PC-3 (cell line): ENCODE measurements around the gene ADSS1. TPM values are rescaled to one million over a fixed set of nuclear protein-coding genes. Genes with fewer than 3 reads are reported as not detected.

Experiments
- ATAC-seq: fragments of 200-7000 bp; cut with Tn5 transposase; 2 replicates; pipeline ENCODE4 v1.9.1; 2020; ENCODE audit warnings: mild to moderate bottlenecking, moderate library complexity
- BruUV-seq: library from RNA; stranded (reverse); fragments of 400-500 nt; replicated peaks from 2 replicates; lab custom pipeline; 2021; lab: Mats Ljungman, UMichigan
- CTCF ChIA-PET: fragments of 300-600 bp; sonication (Branson Sonifier 250); formaldehyde crosslinking; loops from one replicate; lab custom pipeline; 2022; ENCODE audit warnings: antibody characterized with exemption; lab: Charles Lee
- POLR2A ChIA-PET: fragments of 300-600 bp; sonication (Branson Sonifier 250); formaldehyde crosslinking; loops from one replicate; lab custom pipeline; 2022; ENCODE audit warnings: antibody characterized with exemption; ENCODE audit not compliant: unreplicated experiment; lab: Charles Lee
- DNase-seq: peaks from one replicate; pipeline ENCODE4 v3.0.0-alpha.2; 2015
- H2AFZ ChIP-seq: fragments of 300-600 bp; sonication (generic); 2 replicates; pipeline ENCODE4 v1.6.0; 2016; ENCODE audit warnings: antibody characterized with exemption, low read length
- H3F3A ChIP-seq: fragments of 300-600 bp; sonication (generic); one replicate; pipeline ENCODE4 v1.6.0; 2017; ENCODE audit warnings: antibody characterized with exemption, low read length, control low read depth, mild to moderate bottlenecking; ENCODE audit not compliant: unreplicated experiment
- H3K27ac ChIP-seq: fragments of 300-600 bp; sonication (generic); 2 replicates; pipeline ENCODE4 v1.5.1; 2016; ENCODE audit warnings: mild to moderate bottlenecking, low read length
- H3K27me3 ChIP-seq: fragments of 300-600 bp; sonication (generic); 2 replicates; pipeline ENCODE4 v1.6.1; 2016; ENCODE audit warnings: low read length, mixed read lengths
- H3K36me3 ChIP-seq: fragments of 300-600 bp; sonication (generic); 2 replicates; pipeline ENCODE4 v1.6.1; 2016; ENCODE audit warnings: low read depth, mixed run types, low read length, mixed read lengths
- H3K4me1 ChIP-seq: fragments of 300-600 bp; sonication (generic); 2 replicates; pipeline ENCODE4 v1.5.1; 2016; ENCODE audit warnings: low read length; ENCODE audit not compliant: insufficient read depth
- H3K4me2 ChIP-seq: fragments of 300-600 bp; sonication (generic); 2 replicates; pipeline ENCODE4 v1.6.0; 2016; ENCODE audit warnings: low read length
- H3K4me3 ChIP-seq: fragments of 300-600 bp; sonication (generic); 2 replicates; pipeline ENCODE4 v1.5.1; 2016; ENCODE audit warnings: mild to moderate bottlenecking, low read length, mixed read lengths
- H3K79me2 ChIP-seq: fragments of 300-600 bp; sonication (generic); 2 replicates; pipeline ENCODE4 v1.6.1; 2017; ENCODE audit warnings: low read length, mixed read lengths
- H3K9ac ChIP-seq: fragments of 300-600 bp; sonication (generic); 2 replicates; pipeline ENCODE4 v1.6.0; 2016; ENCODE audit warnings: mild to moderate bottlenecking, low read length
- H3K9me2 ChIP-seq: fragments of 300-600 bp; sonication (generic); replicated peaks from 2 replicates; pipeline ENCODE4 v1.6.1; 2016; ENCODE audit warnings: mixed run types, low read length, mixed read lengths
- H3K9me3 ChIP-seq: fragments of 300-600 bp; sonication (generic); 2 replicates; pipeline ENCODE4 v1.6.1; 2016; ENCODE audit warnings: low read length, mixed read lengths
- H4K20me1 ChIP-seq: fragments of 300-600 bp; sonication (generic); 2 replicates; pipeline ENCODE4 v1.6.1; 2016; ENCODE audit warnings: low read length, mixed read lengths
- EZH2 ChIP-seq: fragments of 300-600 bp; sonication (generic); IDR thresholded peaks from one replicate; pipeline ENCODE4 v1.6.1; 2017; ENCODE audit warnings: antibody characterized with exemption, mild to moderate bottlenecking, low read length; ENCODE audit not compliant: unreplicated experiment
- EZH2phosphoT487 ChIP-seq: fragments of 300-600 bp; sonication (generic); IDR thresholded peaks from 2 replicates; pipeline ENCODE4 v1.6.1; 2018; ENCODE audit warnings: mild to moderate bottlenecking, antibody characterized with exemption, low read length, borderline replicate concordance
- intact Hi-C: fragments of 100-400 bp; cut with micrococcal nuclease; formaldehyde crosslinking; loops from 2 replicates; pipeline ENCODE4 v1.9.0; 2023
- total RNA-seq: library from RNA; depleted of rRNA; stranded (reverse); fragments of >200 nt; gene quantifications from 2 replicates; pipeline ENCODE4 v1.2.3, GENCODE V29; 2014
- TF ChIP-seq, protein P1 (sequence below): fragments of 300-600 bp; sonication (generic); conservative IDR thresholded peaks from 2 replicates; pipeline ENCODE4 v1.5.1; 2017; ENCODE audit warnings: antibody characterized with exemption, low read depth, mild to moderate bottlenecking, low read length

Gene ADSS1
- total RNA-seq, 1 experiment from 2014 or later, result 7.9 TPM

DNA sequence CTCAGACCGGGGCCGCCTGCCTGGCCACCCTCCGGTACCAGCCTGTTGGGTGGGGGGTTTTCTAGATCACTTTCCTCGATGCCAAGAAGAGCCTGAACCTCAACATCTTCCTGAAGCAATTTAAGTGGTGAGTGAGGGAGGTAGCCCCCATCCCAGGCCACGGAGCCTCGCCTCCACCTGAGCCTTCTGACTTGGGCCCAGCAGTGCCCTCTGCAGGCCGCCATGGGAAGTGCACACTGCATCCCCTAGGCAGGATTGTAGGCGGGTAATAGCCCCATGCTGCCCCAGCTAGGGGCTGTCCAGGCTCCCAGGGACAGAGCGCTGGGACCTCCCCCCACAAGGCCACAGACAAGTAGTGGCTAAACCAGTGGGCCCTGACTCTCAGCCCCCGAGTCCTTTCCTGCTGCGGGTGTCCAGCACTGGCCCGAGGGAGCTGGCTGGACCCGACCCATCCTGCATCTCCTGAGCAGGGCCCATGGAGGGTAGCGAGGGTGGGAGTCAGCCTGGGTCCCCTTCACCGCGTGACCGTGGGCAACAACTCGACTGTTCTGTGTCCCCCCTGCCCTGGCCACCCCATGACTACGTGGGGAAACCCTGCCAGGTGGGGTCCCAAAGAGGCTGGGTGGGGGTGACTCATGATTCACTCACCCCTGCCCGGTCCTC is 15.3 kb upstream of the ADSS1 start:
- H4K20me1 ChIP-seq, result no peaks in the 10 kb centered on the region
- H3K27me3 ChIP-seq, result no peaks in the 10 kb centered on the region
- H3K4me2 ChIP-seq, result no peak overlapping the region
- intact Hi-C loops, result loop anchor here (1.0 kb wide), 2 partner anchors 43 to 58 kb away; no protein-coding TSS in a partner anchor
- peaks cover 8% of the 10 kb centered on the region; the same call in 1 of the 2 replicates for H3K36me3 ChIP-seq
- DNase-seq (peak; percentile 80), ATAC-seq (peak; percentile 71)
- no peak for TF ChIP-seq EZH2phosphoT487
- TF ChIP-seq, protein P1, sequence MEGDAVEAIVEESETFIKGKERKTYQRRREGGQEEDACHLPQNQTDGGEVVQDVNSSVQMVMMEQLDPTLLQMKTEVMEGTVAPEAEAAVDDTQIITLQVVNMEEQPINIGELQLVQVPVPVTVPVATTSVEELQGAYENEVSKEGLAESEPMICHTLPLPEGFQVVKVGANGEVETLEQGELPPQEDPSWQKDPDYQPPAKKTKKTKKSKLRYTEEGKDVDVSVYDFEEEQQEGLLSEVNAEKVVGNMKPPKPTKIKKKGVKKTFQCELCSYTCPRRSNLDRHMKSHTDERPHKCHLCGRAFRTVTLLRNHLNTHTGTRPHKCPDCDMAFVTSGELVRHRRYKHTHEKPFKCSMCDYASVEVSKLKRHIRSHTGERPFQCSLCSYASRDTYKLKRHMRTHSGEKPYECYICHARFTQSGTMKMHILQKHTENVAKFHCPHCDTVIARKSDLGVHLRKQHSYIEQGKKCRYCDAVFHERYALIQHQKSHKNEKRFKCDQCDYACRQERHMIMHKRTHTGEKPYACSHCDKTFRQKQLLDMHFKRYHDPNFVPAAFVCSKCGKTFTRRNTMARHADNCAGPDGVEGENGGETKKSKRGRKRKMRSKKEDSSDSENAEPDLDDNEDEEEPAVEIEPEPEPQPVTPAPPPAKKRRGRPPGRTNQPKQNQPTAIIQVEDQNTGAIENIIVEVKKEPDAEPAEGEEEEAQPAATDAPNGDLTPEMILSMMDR, result peak; percentile 93
- TF ChIP-seq EZH2, result no peak
- no peak overlapping the region for H3K4me3 ChIP-seq
- no peak overlapping the region for H2AFZ ChIP-seq
- H3K9me2 ChIP-seq, result no peaks in the 10 kb centered on the region
- no peak overlapping the region for H3K9ac ChIP-seq
- H3K79me2 ChIP-seq, result no peaks in the 10 kb centered on the region
- H3K4me1 ChIP-seq, result no peaks in the 10 kb centered on the region
- H3K9me3 ChIP-seq, result no peaks in the 10 kb centered on the region
- ChIA-PET POLR2A (no interaction called here), CTCF (interaction anchor here (0.6 to 0.9 kb wide), 2 partner anchors 28 to 44 kb away, joined by 3 read pairs; no protein-coding TSS in a partner anchor)
- BruUV-seq, result no TSS peak
- no peak overlapping the region for H3K27ac ChIP-seq
- no peaks in the 10 kb centered on the region for H3F3A ChIP-seq

DNA sequence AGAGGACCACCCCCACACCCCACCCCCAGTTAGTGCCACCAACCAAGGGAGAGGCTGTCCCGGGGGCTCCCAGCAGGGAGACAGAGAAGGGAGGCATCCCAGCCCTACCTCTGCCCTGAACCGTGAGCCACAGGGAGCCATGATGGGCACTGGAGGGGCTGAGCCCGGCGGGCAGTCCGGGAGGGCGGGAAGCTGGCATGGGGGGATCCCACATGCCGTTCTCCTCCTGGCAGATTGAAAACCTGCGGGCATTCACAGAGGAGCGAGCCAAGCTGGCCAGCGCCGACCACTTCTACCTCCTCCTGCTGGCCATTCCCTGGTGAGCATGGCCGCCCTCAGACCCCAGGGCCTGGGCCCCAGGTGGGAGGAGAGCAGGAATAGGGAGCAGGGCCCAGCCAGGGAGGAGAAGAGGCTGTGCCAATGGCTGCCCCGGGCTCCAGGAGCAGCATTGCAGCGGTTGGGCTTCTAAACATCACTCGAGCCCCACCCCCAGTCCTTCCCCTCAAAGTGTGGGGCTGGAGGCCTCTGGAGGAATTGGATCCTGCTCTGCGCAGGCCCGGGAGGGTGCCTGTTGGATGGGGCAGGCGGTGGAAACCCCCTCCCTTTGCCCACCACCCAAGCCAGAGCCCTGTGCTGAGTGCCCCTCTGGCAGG is 14.5 kb upstream of the ADSS1 start:
- no TSS peak for BruUV-seq
- no peaks in the 10 kb centered on the region for H4K20me1 ChIP-seq
- POLR2A ChIA-PET, result no interaction called here
- no peaks in the 10 kb centered on the region for H3K9me3 ChIP-seq
- intact Hi-C loops, result no loop called here
- no peaks in the 10 kb centered on the region for H3K4me1 ChIP-seq
- ATAC-seq (no peak), DNase-seq (no peak)
- CTCF ChIA-PET, result interaction anchor here (0.6 to 0.9 kb wide), 2 partner anchors 29 to 44 kb away, joined by 3 read pairs; no protein-coding TSS in a partner anchor
- no peak overlapping the region for H2AFZ ChIP-seq
- no peaks in the 10 kb centered on the region for H3F3A ChIP-seq
- H3K9me2 ChIP-seq, result no peaks in the 10 kb centered on the region
- TF ChIP-seq, protein P1, result no peak
- TF ChIP-seq EZH2phosphoT487 (no peak), EZH2 (no peak)
- H3K27ac ChIP-seq, result no peak overlapping the region
- peaks cover 5% of the 10 kb centered on the region; the same call in 1 of the 2 replicates for H3K36me3 ChIP-seq
- no peaks in the 10 kb centered on the region for H3K79me2 ChIP-seq
- no peaks in the 10 kb centered on the region for H3K27me3 ChIP-seq
- H3K4me2 ChIP-seq, result no peak overlapping the region
- no peak overlapping the region for H3K4me3 ChIP-seq
- no peak overlapping the region for H3K9ac ChIP-seq
